BE2C (cell line): Measurements from ENCODE around the gene SLC22A6.

Experiments
- DNase-seq: peaks from one replicate; pipeline ENCODE4 v3.0.0-alpha.2; 2020
- H3K27me3 ChIP-seq: fragments of 250-450 bp; sonication (Bioruptor Pico); 2 replicates; pipeline ENCODE4 v1.5.1; 2020; ENCODE audit warnings: mild to moderate bottlenecking
- H3K36me3 ChIP-seq: fragments of 250-450 bp; sonication (Bioruptor Pico); 2 replicates; pipeline ENCODE4 v1.5.1; 2020; ENCODE audit warnings: mild to moderate bottlenecking
- H3K4me1 ChIP-seq: fragments of 250-450 bp; sonication (Bioruptor Pico); 2 replicates; pipeline ENCODE4 v1.5.1; 2020
- H3K4me3 ChIP-seq: 2 replicates; pipeline ENCODE4 v1.5.1; 2011; ENCODE audit warnings: low read depth, low read length
- H3K9me3 ChIP-seq: fragments of 250-450 bp; sonication (Bioruptor Pico); 2 replicates; pipeline ENCODE4 v1.5.1; 2020
- TF ChIP-seq, protein P1 (sequence below): IDR thresholded peaks from 2 replicates; pipeline ENCODE4 v1.5.1; 2012; ENCODE audit warnings: mild to moderate bottlenecking, low read depth, low read length

The SLC22A6 gene

DNA sequence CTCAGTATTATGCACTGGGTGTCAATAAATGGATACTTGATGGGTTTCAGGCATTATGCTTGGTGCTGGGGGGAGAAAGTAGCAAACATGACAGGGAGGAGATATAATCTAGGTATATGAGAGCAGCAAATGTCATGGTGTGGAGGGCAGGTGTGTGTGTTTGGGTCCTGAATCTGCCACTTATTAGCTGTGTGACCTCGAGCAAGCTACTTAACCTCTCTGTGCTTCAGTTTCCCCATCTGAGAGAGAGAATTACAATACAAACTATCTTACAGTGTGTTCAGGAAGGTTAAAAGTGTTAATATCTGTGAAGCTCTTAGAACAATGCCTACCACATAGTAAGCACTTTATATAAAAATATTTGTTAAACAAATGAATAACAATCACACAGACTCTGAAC lies 28.1 kb upstream of the SLC22A6 start:
- no peak overlapping the region for H3K4me3 ChIP-seq
- TF ChIP-seq, protein P1, sequence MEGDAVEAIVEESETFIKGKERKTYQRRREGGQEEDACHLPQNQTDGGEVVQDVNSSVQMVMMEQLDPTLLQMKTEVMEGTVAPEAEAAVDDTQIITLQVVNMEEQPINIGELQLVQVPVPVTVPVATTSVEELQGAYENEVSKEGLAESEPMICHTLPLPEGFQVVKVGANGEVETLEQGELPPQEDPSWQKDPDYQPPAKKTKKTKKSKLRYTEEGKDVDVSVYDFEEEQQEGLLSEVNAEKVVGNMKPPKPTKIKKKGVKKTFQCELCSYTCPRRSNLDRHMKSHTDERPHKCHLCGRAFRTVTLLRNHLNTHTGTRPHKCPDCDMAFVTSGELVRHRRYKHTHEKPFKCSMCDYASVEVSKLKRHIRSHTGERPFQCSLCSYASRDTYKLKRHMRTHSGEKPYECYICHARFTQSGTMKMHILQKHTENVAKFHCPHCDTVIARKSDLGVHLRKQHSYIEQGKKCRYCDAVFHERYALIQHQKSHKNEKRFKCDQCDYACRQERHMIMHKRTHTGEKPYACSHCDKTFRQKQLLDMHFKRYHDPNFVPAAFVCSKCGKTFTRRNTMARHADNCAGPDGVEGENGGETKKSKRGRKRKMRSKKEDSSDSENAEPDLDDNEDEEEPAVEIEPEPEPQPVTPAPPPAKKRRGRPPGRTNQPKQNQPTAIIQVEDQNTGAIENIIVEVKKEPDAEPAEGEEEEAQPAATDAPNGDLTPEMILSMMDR = no peak
- no peaks in the 10 kb centered on the region for H3K27me3 ChIP-seq

DNA sequence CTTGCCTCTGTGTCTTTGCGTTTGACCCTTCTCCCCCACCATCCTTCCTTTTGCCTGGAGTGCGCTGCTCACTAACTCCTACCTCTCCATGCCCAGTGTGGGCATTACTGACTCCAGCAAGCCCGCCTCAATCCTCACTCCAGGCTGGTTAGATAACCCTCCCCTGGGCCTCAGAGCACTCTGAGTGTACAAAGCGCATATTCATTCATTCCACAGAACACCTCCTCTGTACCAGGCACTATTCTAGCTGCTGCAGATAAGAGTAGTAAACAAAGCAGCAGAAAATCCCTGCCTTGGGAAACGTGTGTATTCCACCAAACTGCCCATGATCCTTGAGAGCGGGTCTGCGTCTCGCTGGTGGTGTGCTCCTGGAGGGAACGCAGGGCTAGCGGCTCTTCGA lies 27.7 kb upstream of the SLC22A6 start:
- H3K4me3 ChIP-seq = no peak overlapping the region
- no peak for DNase-seq
- H3K27me3 ChIP-seq = no peaks in the 10 kb centered on the region
- H3K4me1 ChIP-seq = peaks cover 13% of the 10 kb centered on the region
- no peaks in the 10 kb centered on the region for H3K9me3 ChIP-seq
- TF ChIP-seq, protein P1 = no peak
- no peaks in the 10 kb centered on the region for H3K36me3 ChIP-seq

More for the DNA sequence above, 28.1 kb upstream of the SLC22A6 start:
- H3K4me1 ChIP-seq = peaks cover 15% of the 10 kb centered on the region
- no peaks in the 10 kb centered on the region for H3K36me3 ChIP-seq
- H3K9me3 ChIP-seq = no peaks in the 10 kb centered on the region
- no peak for DNase-seq

DNA sequence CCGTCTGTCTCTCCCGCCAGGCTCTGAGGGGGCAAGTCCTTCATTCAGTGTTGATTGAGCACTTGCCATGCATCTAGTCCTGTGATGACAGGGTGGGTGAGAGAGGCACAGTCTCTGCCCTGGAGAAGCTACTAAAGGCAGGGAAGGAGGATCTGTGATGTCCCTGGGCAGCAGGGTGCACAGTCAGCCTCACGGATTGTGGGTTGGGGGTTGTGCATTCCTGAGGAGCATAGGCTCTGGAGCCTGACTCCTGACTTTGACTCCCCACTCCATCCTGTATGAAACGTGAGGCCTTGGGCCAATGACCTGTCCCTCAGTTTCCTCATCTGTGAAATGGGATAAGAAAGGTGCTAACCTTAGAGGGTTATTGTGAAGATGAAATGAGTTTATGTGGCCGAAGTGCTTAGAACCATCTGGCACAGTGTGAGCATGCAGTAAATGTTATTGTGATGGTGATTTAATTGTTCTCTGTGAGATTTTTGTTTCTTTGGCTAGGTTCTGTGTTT lies 26.2 kb upstream of the SLC22A6 start:
- TF ChIP-seq, protein P1 = no peak
- Histone ChIP-seq H3K4me1 (peaks cover 2% of the 10 kb centered on the region), H3K36me3 (no peaks in the 10 kb centered on the region), H3K4me3 (no peak overlapping the region), H3K9me3 (no peaks in the 10 kb centered on the region), H3K27me3 (no peaks in the 10 kb centered on the region)
- DNase-seq = no peak

DNA sequence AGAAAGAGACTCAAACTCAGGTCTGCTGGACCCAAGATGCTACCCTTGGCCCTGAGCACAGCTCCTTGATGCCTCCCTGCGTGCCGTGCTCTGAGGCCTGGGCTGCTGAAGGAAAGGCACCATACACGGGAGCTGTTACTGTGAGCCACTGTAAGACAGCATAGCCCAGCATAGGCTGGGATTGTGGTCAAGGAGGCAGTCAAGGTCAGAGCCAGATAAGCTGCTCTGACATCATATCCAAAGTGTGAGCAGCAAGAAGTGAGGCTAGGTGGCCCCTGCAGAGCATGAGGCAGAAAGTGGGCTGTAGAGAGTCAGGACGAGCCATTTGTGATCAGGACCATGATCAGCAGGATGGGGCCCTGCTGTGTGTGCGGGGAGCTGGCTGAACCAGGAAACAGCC lies 23.2 kb upstream of the SLC22A6 start:
- Histone ChIP-seq H3K36me3 (no peaks in the 10 kb centered on the region), H3K9me3 (no peaks in the 10 kb centered on the region), H3K4me1 (no peaks in the 10 kb centered on the region), H3K4me3 (no peak overlapping the region), H3K27me3 (no peaks in the 10 kb centered on the region)
- no peak for DNase-seq
- TF ChIP-seq, protein P1 = no peak

DNA sequence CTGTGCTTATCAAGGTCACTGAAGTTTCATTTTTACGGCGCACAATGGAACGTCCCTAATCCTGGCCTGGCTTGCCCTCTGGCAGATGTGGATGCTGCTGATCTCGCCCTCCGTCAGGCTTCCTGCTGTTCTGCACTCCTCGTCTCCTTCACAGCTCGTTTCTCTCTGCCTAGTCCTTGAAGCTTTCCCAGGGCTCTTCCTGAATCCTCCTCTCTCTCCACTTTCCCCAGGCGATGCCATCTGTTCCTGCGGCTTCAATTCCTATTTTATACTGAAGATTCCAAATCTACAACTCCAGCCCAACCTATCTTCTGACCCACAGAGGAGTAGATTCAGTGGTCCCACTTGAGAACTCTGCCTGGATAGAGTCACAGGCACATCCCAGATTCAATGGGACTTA lies 16.7 kb upstream of the SLC22A6 start:
- Histone ChIP-seq H3K4me1 (no peaks in the 10 kb centered on the region), H3K4me3 (no peak overlapping the region), H3K9me3 (no peaks in the 10 kb centered on the region), H3K36me3 (no peaks in the 10 kb centered on the region), H3K27me3 (no peaks in the 10 kb centered on the region)
- TF ChIP-seq, protein P1 = no peak
- DNase-seq = no peak

DNA sequence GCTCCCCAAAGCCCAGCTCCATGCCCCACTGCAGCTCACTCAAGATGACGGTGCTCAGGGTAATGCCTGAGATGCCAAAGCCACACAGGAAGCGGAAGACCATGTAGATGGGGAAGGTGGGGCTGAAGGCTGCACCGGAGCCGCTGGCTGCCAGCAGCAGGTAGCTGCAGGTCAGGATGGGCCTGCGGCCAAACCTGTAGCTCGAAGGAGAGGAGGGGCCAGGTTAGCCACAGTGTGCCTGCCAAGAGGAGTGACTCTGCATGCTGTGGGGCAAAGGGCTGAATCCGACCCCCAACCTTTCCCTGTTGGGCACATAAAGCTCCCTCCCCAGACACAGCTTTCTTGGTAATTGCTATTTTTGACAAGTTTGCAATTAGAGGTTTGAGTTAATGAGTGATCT lies 14.9 kb upstream of the SLC22A6 start:
- no peaks in the 10 kb centered on the region for H3K4me1 ChIP-seq
- H3K36me3 ChIP-seq = no peaks in the 10 kb centered on the region
- no peaks in the 10 kb centered on the region for H3K9me3 ChIP-seq
- no peak for DNase-seq
- no peak overlapping the region for H3K4me3 ChIP-seq
- TF ChIP-seq, protein P1 = no peak
- no peaks in the 10 kb centered on the region for H3K27me3 ChIP-seq
